Hepatocyte (in vitro differentiated cells): ENCODE data around the gene KMT2B.

Source experiments
- CTCF ChIP-seq: fragments of 200-600 bp; sonication (generic); IDR thresholded peaks from 2 replicates; pipeline ENCODE4 v1.5.1; 2016; ENCODE audit warnings: antibody characterized with exemption, mild to moderate bottlenecking; ENCODE audit not compliant: poor library complexity
- EZH2 ChIP-seq: fragments of 200-600 bp; sonication (generic); IDR thresholded peaks from 2 replicates; pipeline ENCODE4 v1.6.1; 2016; ENCODE audit warnings: antibody characterized with exemption, mild to moderate bottlenecking, borderline replicate concordance

- TF ChIP-seq CTCF (no peak), EZH2 (no peak)
These were observed at the start of gene KMT2B for GRCh38 chr19:35717665-35718344.
